ENCODE results near the gene PMPCA.
"Not testable (repeated sequence)": the region's sequence is repeated elsewhere in the genome, so short reads cannot be mapped to it uniquely, and the experiment has no call there.

PMPCA gene

DNA sequence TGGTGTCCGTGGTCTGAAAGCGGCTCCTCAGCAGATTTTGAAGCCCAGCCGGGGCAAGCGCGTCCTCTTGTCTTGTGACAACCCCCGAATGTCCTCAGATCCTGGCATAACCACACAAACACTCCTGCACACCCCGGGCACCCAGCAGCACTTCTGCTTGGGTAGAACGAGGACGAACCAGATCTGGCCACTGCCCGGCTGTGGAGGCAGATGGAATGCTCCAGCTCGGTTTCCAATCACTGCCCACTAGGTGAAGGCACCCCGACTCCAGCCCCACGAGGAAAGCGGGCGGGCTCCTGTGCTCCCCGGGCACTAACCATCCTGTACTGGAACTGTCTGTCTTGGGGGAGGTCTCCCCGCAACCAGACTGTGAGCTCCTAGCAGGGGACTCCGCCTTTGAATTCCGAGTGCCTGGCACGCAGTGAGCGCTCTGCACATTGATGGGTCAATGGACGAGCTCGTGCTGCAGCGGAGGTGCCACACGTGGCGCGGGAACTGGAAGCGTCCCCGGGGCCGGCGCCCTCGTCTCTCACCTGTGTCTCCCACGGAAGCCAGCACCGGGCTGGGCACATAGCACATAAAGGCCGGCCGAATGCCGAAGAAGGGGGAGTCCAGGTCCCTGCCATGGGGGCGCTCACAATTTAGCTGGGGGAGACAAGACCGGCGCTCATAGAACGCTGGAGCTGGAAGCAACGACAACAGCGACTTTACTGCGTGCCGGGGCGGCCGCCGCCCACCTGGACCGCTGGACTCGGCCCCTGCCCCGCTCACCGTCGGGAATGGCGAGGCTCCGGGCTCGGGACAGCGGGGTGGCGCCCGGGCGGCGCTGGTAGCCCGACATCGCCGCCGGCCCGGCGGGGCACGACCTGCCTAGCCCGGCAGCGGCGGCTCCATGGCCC is 652 bp upstream of the PMPCA start:
- in situ Hi-C loops (cut with MboI; ENCODE audit: low sequenced_read_pairs), result no loop called here

GRCh38 chr9:136411378-136411777 is 920 bp downstream of the PMPCA start:
- in situ Hi-C loops (cut with MboI; ENCODE audit: low sequenced_read_pairs), result no loop called here

- in situ Hi-C loops (cut with MboI; ENCODE audit: low sequenced_read_pairs), result no loop called here
Measured at GRCh38 chr9:136412962-136413361, 2.5 kb downstream of the PMPCA start.

DNA sequence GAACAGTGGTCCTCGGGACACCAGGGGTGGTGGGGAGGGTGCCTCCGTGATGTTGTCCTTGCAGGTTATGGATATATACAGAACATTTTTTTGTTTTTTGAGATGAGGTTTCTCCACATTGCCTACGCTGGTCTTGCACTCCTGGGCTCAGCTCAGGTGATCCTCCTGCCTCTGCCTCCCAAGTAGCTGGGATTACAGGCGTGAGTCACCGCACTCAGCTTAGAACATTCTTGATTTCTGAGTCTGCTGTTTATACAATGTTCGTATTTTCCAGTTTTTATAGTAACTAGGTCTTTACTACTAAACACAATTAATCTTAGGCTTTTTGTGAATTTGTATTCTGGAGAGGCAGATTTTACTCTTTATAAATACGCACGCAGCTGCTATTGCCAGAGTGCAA is 6.0 kb downstream of the PMPCA start:
- in situ Hi-C loops (cut with MboI; ENCODE audit: low sequenced_read_pairs), result no loop called here

- in situ Hi-C loops (cut with MboI; ENCODE audit: low sequenced_read_pairs), result no loop called here
Measured at GRCh38 chr9:136416914-136417313, 6.5 kb downstream of the PMPCA start.

- in situ Hi-C loops (cut with MboI; ENCODE audit: low sequenced_read_pairs), result no loop called here
Measured at GRCh38 chr9:136418182-136419091, 8.0 kb downstream of the PMPCA start.

- in situ Hi-C loops (cut with MboI; ENCODE audit: low sequenced_read_pairs), result no loop called here
Measured at GRCh38 chr9:136419092-136419420, 8.6 kb downstream of the PMPCA start.

DNA sequence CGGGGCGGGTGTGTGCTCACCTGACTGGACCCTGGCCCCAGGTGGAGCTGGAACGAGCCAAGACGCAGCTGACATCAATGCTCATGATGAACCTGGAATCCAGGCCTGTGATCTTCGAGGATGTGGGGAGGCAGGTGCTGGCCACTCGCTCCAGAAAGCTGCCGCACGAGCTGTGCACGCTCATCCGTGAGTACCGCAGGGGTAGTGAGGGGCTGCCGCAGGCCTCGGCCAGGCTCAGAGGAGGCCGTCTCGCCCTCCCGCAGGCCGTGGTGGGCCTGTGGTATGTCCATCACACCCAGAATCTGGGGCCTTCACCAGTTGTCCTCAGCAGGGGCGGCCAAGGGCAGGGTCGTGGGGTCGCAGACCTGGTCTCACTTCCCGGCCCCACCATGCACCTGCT is 11.3 kb downstream of the PMPCA start:
- in situ Hi-C loops (cut with MboI; ENCODE audit: low sequenced_read_pairs), result no loop called here

- in situ Hi-C loops (cut with MboI; ENCODE audit: low sequenced_read_pairs), result no loop called here
Measured at GRCh38 chr9:136422876-136423275, 12.4 kb downstream of the PMPCA start.

- in situ Hi-C loops (cut with MboI; ENCODE audit: low sequenced_read_pairs), result no loop called here
Measured at GRCh38 chr9:136423432-136424146, 13.1 kb downstream of the PMPCA start.

DNA sequence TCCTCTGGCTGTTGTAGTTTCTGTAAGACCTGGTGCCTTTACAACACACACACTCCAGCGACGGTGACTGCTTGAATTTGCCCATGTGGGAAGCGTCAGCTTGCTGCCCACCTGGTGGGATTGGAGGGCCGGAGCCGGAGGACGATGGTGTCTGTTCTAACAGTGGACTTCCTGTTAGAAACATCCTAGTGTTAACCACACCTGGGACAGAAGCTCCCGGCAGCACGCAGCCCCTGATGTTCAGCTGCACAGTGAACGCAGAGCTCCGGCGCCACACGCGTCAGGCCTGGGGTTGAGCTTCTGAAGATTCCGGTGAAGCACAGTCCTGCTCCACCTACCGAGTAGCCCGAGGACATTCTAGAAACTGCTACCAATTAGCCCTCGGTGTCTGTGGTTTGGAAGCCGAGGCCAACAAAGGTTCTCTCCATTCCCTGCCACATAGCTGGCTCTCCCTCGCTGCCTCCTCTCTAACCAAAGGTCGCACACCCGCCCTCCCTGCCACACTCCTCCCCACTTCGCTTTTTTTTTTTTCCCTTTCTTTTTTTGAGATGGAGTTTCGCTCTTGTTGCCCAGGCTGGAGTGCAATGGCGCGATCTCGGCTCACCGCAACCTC is 14.4 kb downstream of the PMPCA start:
- in situ Hi-C loops (cut with MboI; ENCODE audit: low sequenced_read_pairs), result no loop called here

DNA sequence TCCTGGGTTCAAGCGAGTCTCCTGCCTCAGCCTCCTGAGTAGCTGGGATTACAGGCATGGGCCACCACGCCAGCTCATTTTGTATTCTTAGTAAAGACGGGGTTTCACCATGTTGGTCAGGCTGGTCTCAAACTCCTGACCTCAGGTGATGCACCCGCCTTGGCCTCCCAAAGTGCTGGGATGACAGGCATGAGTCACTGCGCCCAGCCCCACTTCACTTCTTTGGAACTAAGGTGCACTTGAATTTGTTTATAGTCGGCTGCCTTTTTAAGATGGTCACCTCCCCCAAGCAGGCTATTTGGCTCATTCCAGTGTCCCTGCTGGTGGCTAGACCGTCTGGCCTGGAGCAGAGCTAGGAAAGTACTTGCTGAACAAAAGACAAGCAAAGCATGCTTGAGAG is 14.9 kb downstream of the PMPCA start:
- in situ Hi-C loops (cut with MboI; ENCODE audit: low sequenced_read_pairs), result not testable (repeated sequence)

GRCh38 chr9:136426787-136427186 is 16.3 kb downstream of the PMPCA start:
- in situ Hi-C loops (cut with MboI; ENCODE audit: low sequenced_read_pairs), result no loop called here

DNA sequence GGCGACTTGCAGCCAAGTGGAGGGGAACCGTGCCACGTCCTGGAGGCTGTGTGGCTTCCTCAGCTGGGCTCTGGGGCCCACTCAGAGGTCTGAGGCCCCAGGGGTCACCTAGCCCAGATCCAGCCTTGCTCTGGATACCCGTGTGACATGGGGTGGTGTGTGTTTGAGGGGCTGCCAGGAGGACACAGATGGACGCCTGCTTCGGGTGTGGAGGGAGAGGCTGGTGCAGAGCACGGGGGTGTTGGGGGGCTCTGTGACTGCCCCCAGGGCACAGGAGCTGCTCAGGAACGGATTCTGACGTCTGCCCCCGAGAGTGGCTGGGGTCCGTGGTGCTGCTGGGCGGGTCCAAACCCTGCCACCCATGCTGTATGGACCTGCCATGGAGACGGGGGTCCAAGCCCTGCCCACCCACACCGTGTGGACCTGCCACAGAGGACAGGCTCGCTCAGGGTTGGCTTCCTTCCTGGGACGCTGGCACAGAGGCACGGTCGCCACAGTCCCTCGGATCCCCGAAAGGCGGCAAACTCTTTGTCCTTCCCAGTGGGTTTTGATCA is 18.7 kb downstream of the PMPCA start:
- in situ Hi-C loops (cut with MboI; ENCODE audit: low sequenced_read_pairs), result no loop called here

DNA sequence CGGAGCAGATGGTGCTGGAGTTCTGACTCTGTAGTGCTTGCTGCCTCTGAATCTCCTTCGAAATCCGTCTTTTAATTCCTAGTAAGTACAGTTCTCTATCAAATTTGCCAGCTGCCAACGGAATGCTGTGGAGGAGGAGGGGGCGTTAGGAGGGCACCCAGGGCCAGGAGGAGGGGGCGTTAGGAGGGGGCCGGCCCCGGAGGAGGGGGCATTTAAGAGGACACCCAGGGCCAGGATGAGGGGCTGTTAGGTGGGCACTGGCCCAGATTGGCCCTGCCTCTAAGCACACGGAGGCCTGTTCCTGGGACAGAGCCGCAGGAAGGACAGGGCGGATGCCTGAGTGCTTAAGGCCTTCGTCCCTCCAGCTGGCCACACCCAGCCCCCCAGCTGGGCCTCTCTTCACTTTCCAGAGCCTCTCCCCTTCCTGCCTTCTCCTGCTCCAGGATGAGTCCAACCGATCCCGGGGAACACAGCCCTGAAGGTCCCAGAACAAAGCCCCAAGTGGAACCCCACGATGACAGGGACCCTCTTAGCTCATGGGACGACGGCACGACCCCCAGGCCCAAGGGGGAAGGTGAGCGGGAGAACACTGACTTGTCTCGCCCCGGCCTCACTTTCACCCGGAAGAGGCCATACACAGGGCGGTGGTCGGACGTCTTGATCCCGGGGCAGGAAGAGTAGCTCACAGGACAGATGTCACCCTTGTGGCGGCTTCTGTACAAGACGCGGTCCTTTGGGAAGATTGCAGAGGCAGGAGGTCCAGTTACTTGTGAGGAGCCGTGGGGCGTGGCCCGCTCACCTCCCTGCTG is 19.4 kb downstream of the PMPCA start:
- in situ Hi-C loops (cut with MboI; ENCODE audit: low sequenced_read_pairs), result no loop called here

DNA sequence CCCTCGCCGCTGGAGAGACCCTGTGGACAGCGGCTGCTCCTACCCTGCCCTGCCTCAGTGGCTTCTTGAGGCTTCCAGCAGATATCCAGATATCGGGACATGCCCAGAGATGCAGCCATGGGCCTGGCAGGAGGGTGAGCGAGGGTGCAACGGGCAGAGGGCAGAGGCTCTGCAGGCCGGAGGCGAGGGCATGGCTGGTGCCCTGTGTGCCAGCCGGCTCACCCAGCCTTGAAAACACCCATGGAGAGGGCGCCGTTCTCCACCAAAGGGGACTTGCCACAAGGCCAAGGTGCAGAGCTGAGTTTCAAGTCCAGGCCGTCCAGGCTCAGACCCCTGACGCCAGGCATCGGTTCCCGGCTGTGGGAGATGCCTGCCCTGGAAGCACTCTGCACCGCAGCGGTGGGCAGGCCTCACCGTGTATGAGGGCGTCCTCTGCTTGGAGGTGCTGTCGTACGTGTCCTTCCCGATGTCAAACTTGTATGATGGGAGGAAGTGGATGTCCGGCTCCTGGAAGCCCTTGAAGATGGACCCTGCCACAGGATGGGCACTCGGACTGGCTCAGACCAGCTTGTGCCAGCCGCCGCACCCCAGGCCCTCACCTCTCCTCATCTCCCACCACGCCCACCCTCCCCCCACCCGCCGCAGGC is 20.3 kb downstream of the PMPCA start:
- in situ Hi-C loops (cut with MboI; ENCODE audit: low sequenced_read_pairs), result no loop called here

- in situ Hi-C loops (cut with MboI; ENCODE audit: low sequenced_read_pairs), result no loop called here
Measured at GRCh38 chr9:136431782-136432350, 21.4 kb downstream of the PMPCA start.

GRCh38 chr9:136432591-136432990 is 22.1 kb downstream of the PMPCA start:
- in situ Hi-C loops (cut with MboI; ENCODE audit: low sequenced_read_pairs), result no loop called here
